Measurements from ENCODE around the gene RC3H1. TPM values are rescaled to one million over a fixed set of nuclear protein-coding genes. Genes with fewer than 3 reads are reported as not detected.
A peak's percentile ranks its signal among the peaks of the same experiment; 100 is the strongest.

RC3H1 gene
- total and polyA plus RNA-seq, 10 of the 15 experiments (the other 5 are each of a cell fraction or from before 2014, with no cell fraction given), result 1.4 to 33.9 (median 11.8) TPM

- TF ChIP-seq MAX (IDR thresholded peaks at IDR 0.05; ENCODE audit: low read depth, low read length) (no peak), YBX1 (IDR thresholded peaks at IDR 0.05) (no peak), RELA (IDR thresholded peaks at IDR 0.05; ENCODE audit: borderline replicate concordance, partially characterized antibody) (no peak), TCF3 (IDR thresholded peaks at IDR 0.05; ENCODE audit: borderline replicate concordance, insufficient read depth, low read depth, low read length) (no peak), SMAD5 (IDR thresholded peaks at IDR 0.05; ENCODE audit: low read depth) (no peak), BCL11A (IDR thresholded peaks at IDR 0.05; ENCODE audit: low read depth, low read length) (peak; percentile 69), CTCF (IDR thresholded peaks at IDR 0.05 in 2 of 3, conservative IDR thresholded peaks at IDR 0.05 in 1 of 3; ENCODE audit: control insufficient read depth in 2 of 3, extremely low read depth in 1 of 3, insufficient read depth in 1 of 3, low read depth in 3 of 3, low read length in 3 of 3) (no peak), SMC3 (IDR thresholded peaks at IDR 0.05; ENCODE audit: borderline replicate concordance, low read length) (no peak), IRF3 (IDR thresholded peaks at IDR 0.05) (no peak), PAX8 (IDR thresholded peaks at IDR 0.05) (no peak), PKNOX1 (IDR thresholded peaks at IDR 0.05) (peak; percentile 84), NKRF (conservative IDR thresholded peaks at IDR 0.05) (no peak), IKZF2 (IDR thresholded peaks at IDR 0.05) (peak; percentile 59 to 60; a peak in 2 of 4 replicates), RCOR1 (conservative IDR thresholded peaks at IDR 0.05; ENCODE audit: low read depth, low read length) (no peak), ZNF384 (IDR thresholded peaks at IDR 0.05; ENCODE audit: borderline replicate concordance, low read depth, low read length) (no peak), EP300 (IDR thresholded peaks at IDR 0.05; ENCODE audit: borderline replicate concordance in 1 of 2, control insufficient read depth in 1 of 2, low read depth in 2 of 2, low read length in 2 of 2) (peak; percentile 32 to 70; a peak in 1 of 4 replicates), POU2F2 (IDR thresholded peaks at IDR 0.05; ENCODE audit: borderline replicate concordance, low read depth, low read length) (peak; percentile 44; the same call in 1 of the 3 replicates), BACH1 (IDR thresholded peaks at IDR 0.05; ENCODE audit: borderline replicate concordance) (peak; percentile 86; the same call in 1 of the 2 replicates), CREM (IDR thresholded peaks at IDR 0.05; ENCODE audit: low read depth) (peak; percentile 57), JUNB (IDR thresholded peaks at IDR 0.05) (peak; percentile 82), MTA3 (IDR thresholded peaks at IDR 0.05; ENCODE audit: borderline replicate concordance, low read length) (peak; percentile 55; the same call in 1 of the 2 replicates)
These were observed 17.1 kb downstream of the RC3H1 start (continued) for GRCh38 chr1:174005032-174005431.
